Heart left ventricle (tissue), 16 donors: ENCODE measurements around the gene LETM1. TPM values are rescaled to one million over a fixed set of nuclear protein-coding genes. Genes with fewer than 3 reads are reported as not detected.

Experiments
- ATAC-seq, 4 donors: fragments of 200-7000 bp; cut with Tn5 transposase; one replicate each; pipeline ENCODE4 v1.9.1; 2020 to 2022; ENCODE audit warnings: moderate library complexity in 4 of 4, mild to moderate bottlenecking in 3 of 4, moderate number of reproducible peaks in 1 of 4
- DNase-seq, 5 donors: peaks; one replicate each; pipeline ENCODE4 v3.0.0-alpha.2; 2020
- H3K27ac ChIP-seq, 12 donors: fragments of 200-600 bp; sonication (generic) in 4 of 12; one replicate each; pipeline versions ENCODE4 v1.5.0 to v1.8.0; 2016 to 2022; ENCODE audit warnings: mild to moderate bottlenecking in 2 of 12
- H3K27me3 ChIP-seq, 9 donors: fragments of 200-600 bp; sonication (generic) in 2 of 9; one replicate each; pipeline versions ENCODE4 v1.5.1 to v1.8.0; 2016 to 2022; ENCODE audit warnings: mild to moderate bottlenecking in 3 of 9
- H3K36me3 ChIP-seq, 9 donors: fragments of 200-600 bp; sonication (generic) in 2 of 9; one replicate each; pipeline versions ENCODE4 v1.5.0 to v1.8.0; 2018 to 2022; ENCODE audit warnings: mild to moderate bottlenecking in 2 of 9
- H3K4me1 ChIP-seq, 12 donors: fragments of 200-600 bp; sonication (generic) in 4 of 12; one replicate each; pipeline versions ENCODE4 v1.5.0 to v1.8.0; 2016 to 2022; ENCODE audit warnings: mild to moderate bottlenecking in 3 of 12
- H3K4me3 ChIP-seq, 12 donors: fragments of 200-600 bp; sonication (generic) in 4 of 12; one replicate each; pipeline versions ENCODE4 v1.5.0 to v1.8.0; 2017 to 2022; ENCODE audit warnings: mild to moderate bottlenecking in 9 of 12, moderate library complexity in 4 of 12
- H3K9me3 ChIP-seq, 12 donors: fragments of 200-600 bp; sonication (generic) in 4 of 12; one replicate each; pipeline versions ENCODE4 v1.5.0 to v1.8.0; 2016 to 2022; ENCODE audit warnings: mild to moderate bottlenecking in 1 of 12
- POLR2A ChIP-seq, 2 donors: fragments of 450-650 bp; IDR thresholded peaks; one replicate each; pipeline ENCODE4 v1.6.1; 2017; ENCODE audit warnings: antibody characterized with exemption in 2 of 2, mild to moderate bottlenecking in 2 of 2, moderate library complexity in 2 of 2
- WGBS, 4 donors: extraction: QIAGEN DNeasy Blood & Tissue Kit in 2 of 4; methylation state at CpG; one replicate each; pipeline versions ENCODE4 v1.1.5 to v1.1.7; 2013 to 2018; 5-methylcytosine and 5-hydroxymethylcytosine counted together
- intact Hi-C, 10 donors: fragments of 100-400 bp; cut with DNase I; formaldehyde crosslinking; loops; one replicate each; pipeline versions ENCODE4 v1.11.1 to v1.14.2; 2022
- polyA plus RNA-seq, 2 donors: library from polyadenylated mRNA; stranded (reverse); fragments of 200-250 nt; gene quantifications; one replicate each; pipeline ENCODE4 v1.2.3, GENCODE V29; 2013
- total RNA-seq, 9 donors: library from RNA; depleted of rRNA in 2 of 9; stranded (reverse); fragments of >200 nt in 2 of 9; fragmentation: NEBNext Ultra II Directional in 3 of 9; extraction: Animal tissue kit (Norgen Biotek cat#: 25700) in 3 of 9; gene quantifications; one replicate each; pipeline versions ENCODE4 v1.1.0 to v1.2.4, GENCODE V29; 2016 to 2023
- TF ChIP-seq, protein P1 (sequence below), 12 donors: fragments of 200-600 bp; sonication (generic) in 4 of 12; IDR thresholded peaks; one replicate each; pipeline versions ENCODE4 v1.5.0 to v1.8.0; 2018 to 2022; ENCODE audit warnings: antibody characterized with exemption in 12 of 12, mild to moderate bottlenecking in 5 of 12
- donor health status: ischemic (EF 13 %, LVEDD 7.1; RV severe dilation, severe dysfunction).
- donor health status: healthy with polysubstance abuse.
- donor health status: DM: no; HTN: yes; CAD: no.
- donor health status: DM: no; HTN: no; CAD: no.
- donor health status: ischemic (EF 25% LVEDD 6.9; RV normal size, moderate dysfunction).
- donor health status: ischemic (EF 25% LVEDD 5.7; RV mildly dilated, moderate dysfunction).
- donor health status: healthy.
- donor health status: DM: yes; HTN: yes; CAD: no.
- donor health status: ischemic (EF 35%, LVEDD 5.7; RV mildly dilated, moderate dysfunction).
- donor health status: nonischemic (EF 11% LVEDD 7.7; RV severe dilation, severe dysfunction).
- donor health status: DM: yes; HTN: yes; CAD: no.
- donor health status: PGD.
- donor health status: ischemic (EF 29% LVEDD 5.4; RV normal size, mild dysfunction).
- donor health status: nonischemic (EF 23%, LVEDD 6.1; RV moderate dilation, normal function).

Gene LETM1
- total and polyA plus RNA-seq, 11 donors = 22.1 to 54.7 (median 43.4) TPM

DNA sequence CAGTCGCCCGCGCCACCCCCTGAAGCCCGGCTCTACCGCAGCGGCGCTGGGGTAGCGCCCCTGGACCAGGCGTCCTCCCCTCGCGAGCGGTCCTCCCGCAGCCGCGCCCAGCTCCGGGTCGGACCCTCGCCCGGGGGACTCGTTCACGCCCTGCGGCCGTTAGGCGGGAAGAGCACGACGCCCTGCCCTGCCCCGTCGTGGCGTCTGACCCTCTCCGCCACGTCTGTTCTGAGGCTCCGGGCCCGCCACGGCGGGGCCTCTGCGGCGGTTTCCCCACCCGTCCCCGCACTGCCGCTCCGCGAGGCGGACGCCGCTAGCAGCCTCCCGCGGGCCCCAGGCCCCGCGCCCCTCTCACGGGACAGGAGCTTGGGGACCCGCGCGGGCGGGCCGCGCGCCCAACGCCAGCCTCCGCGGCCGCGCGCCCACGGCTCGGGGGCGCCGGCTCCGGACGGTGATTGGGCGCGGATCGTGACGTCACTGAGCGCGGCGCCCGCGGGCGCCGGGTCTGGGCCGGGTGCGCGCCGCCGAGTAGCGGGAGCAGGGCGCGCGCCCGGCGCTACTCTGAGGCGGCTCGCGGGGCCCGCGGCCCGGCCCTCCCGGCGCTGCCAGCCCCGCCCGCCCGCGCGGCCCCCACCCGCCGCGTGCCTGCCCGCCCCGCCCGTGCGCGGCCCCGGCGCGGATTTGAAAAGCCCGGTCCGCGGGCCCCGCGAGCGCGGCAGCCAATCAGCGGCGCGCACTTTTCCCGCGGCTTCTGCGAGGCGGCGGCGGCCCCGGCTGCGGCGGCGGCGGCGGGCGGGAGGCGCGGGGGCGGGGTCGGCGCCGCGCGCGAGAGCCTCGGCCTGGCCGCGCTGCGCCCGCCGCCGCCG, 14.9 kb upstream of the LETM1 start, which contains the start of gene NSD2:
Gene NSD2, plus strand, starts transcription at position 816 of the 866 bp plus-strand sequence. CDS start 29,262 bp downstream, outside the sequence.
- 0 to 1% (median 1%) methylated on average over 38 to 155 of the region's 155 CpGs for WGBS, 4 donors
- Histone ChIP-seq H3K36me3 (no peaks in the 10 kb centered on the region), H3K27me3 (peaks cover 0 to 7% (median 0%) of the 10 kb centered on the region in 9 donors), H3K9me3 (no peaks in the 10 kb centered on the region), H3K27ac (peak within 1 kb of the TSS; percentile 90 to 100 (median 100)), H3K4me1 (peaks cover 0 to 29% (median 17%) of the 10 kb centered on the region in 12 donors), H3K4me3 (peak within 1 kb of the TSS; percentile 79 to 99 (median 93))
- TF ChIP-seq, protein P1, sequence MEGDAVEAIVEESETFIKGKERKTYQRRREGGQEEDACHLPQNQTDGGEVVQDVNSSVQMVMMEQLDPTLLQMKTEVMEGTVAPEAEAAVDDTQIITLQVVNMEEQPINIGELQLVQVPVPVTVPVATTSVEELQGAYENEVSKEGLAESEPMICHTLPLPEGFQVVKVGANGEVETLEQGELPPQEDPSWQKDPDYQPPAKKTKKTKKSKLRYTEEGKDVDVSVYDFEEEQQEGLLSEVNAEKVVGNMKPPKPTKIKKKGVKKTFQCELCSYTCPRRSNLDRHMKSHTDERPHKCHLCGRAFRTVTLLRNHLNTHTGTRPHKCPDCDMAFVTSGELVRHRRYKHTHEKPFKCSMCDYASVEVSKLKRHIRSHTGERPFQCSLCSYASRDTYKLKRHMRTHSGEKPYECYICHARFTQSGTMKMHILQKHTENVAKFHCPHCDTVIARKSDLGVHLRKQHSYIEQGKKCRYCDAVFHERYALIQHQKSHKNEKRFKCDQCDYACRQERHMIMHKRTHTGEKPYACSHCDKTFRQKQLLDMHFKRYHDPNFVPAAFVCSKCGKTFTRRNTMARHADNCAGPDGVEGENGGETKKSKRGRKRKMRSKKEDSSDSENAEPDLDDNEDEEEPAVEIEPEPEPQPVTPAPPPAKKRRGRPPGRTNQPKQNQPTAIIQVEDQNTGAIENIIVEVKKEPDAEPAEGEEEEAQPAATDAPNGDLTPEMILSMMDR (IDR thresholded peaks at IDR 0.05) = no peak
- TF ChIP-seq POLR2A (IDR thresholded peaks at IDR 0.05) = peak; percentile 9 to 48
- intact Hi-C loops = loop anchor here in 2 of 10 donors (1.0 kb wide), 1 partner anchor 15 kb away; the partner anchor contains the start of gene LETM1 (in 2 of the 2)
- DNase-seq (peak; percentile 91 to 95 (median 93)), ATAC-seq (peak; percentile 81 to 90 (median 88))

DNA sequence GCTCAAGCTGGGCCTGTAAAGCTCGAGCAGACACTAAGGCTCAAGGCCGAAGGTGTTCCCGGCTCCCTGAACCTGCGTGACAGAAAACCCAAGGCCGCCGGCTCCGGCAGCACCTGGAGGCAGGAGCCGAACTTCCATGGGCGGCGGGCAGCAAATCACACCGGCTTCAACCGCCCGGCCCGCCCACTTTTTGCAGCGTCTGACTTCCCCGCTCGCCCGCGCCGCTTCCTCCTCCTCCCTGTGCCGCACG, 14.3 kb upstream of the LETM1 start:
- DNase-seq = peak; percentile 87 to 92 (median 89)
- H3K27ac ChIP-seq = peak overlapping the region; percentile 90 to 100 (median 100)
- H3K9me3 ChIP-seq = no peaks in the 10 kb centered on the region
- intact Hi-C loops = loop anchor here in 1 of 10 donors (1.0 kb wide), 1 partner anchor 14 kb away; the partner anchor contains the start of gene LETM1
- TF ChIP-seq POLR2A (IDR thresholded peaks at IDR 0.05) = no peak
- TF ChIP-seq, protein P1 (IDR thresholded peaks at IDR 0.05) = no peak
- peak overlapping the region; percentile 79 to 99 (median 88) for H3K4me3 ChIP-seq
- no peaks in the 10 kb centered on the region for H3K36me3 ChIP-seq
- ATAC-seq = peak; percentile 50 to 80 (median 80)
- H3K27me3 ChIP-seq = peaks cover 0 to 7% (median 0%) of the 10 kb centered on the region in 9 donors
- 0 to 2% (median 1%) methylated on average over 11 to 22 of the region's 22 CpGs for WGBS, 4 donors
- H3K4me1 ChIP-seq = peaks cover 0 to 29% (median 17%) of the 10 kb centered on the region in 12 donors

DNA sequence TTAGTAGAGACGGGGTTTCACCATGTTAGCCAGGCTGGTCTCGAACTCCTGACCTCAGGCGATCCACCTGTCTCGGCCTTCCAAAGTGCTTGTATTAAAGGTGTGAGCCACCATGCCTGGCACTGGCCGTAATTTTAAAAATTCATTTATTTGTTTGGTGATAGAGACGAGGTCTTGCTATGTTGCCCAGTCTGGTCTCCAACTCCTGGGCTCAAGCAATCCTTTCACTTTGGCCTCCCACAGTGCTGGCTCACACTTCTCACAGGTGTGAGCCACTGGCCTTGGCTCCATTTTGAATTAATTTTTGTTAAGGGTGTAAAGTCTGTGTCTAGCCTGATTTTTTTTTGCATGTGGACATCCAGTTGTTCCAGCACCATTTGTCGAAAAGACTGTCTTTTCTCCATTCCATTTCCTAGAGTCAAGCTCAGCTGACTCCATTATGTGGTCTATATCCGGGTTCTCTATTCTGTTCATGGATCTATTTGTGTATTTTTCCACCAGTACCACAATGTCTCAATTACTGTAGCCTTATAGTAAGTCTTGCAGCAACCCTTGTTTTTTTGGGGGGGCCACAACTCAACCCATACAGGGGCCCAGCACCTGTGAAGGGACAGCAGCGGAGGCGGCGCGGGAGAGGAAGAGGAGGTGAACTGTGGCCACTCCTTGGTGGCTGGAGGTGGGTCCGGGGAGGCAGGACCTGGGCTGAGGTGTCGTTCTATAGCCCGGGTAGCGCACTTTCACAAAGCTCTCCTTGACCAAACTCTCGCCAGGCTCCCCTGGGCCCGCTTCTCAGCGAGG, 13.8 kb upstream of the LETM1 start:
- Histone ChIP-seq H3K4me1 (peaks cover 0 to 29% (median 17%) of the 10 kb centered on the region in 12 donors), H3K9me3 (no peaks in the 10 kb centered on the region), H3K36me3 (no peaks in the 10 kb centered on the region), H3K27me3 (peaks cover 0 to 7% (median 0%) of the 10 kb centered on the region in 9 donors), H3K4me3 (peak overlapping the region; percentile 79 to 99 (median 88)), H3K27ac (peak overlapping the region; percentile 90 to 100 (median 100))
- peak in 1 of 5 donors; percentile 35 for DNase-seq
- intact Hi-C loops = loop anchor here in 1 of 10 donors (1.0 kb wide), 1 partner anchor 13 kb away; the partner anchor contains the start of gene LETM1
- 56 to 61% (median 59%) methylated on average over 19 of the region's 19 CpGs for WGBS, 4 donors
- no peak for TF ChIP-seq POLR2A (IDR thresholded peaks at IDR 0.05)
- TF ChIP-seq, protein P1 (IDR thresholded peaks at IDR 0.05) = no peak
- ATAC-seq = peak in 2 of 4 donors; percentile 1 to 8
